ENCODE measurements around the gene IGF1. TPM values are rescaled to one million over a fixed set of nuclear protein-coding genes. Genes with fewer than 3 reads are reported as not detected.

The IGF1 gene
- total RNA-seq, 1 donor from 2014 or later, result not detected

DNA sequence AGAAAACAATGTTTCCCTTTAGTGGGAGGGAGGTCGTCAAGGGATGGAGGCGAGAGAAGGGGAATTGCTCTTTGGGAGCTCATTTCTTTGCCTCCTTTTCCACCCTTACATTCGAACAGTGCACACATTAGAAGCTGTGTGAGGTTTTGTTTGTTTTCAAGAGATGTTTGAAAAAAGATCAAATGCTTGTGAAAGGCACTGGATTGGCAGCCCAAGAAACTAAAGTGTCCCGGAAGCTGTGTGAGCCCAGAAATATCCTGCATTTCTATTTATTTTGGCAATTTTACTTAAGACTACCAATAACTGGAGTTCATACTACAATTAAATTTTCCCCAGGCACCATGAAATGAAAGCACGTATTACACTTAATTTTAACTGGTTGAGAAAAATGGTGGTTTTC is 67.0 kb downstream of the IGF1 start:
- Mint-ChIP-seq H3K4me1 (ENCODE audit: low read depth, unreplicated experiment) (no peaks in the 10 kb centered on the region), H3K27me3 (ENCODE audit: unreplicated experiment) (no peaks in the 10 kb centered on the region), H3K36me3 (ENCODE audit: unreplicated experiment) (no peaks in the 10 kb centered on the region), H3K4me3 (ENCODE audit: unreplicated experiment) (no peak overlapping the region), H3K27ac (ENCODE audit: unreplicated experiment) (no peak overlapping the region), H3K9me3 (ENCODE audit: unreplicated experiment) (no peaks in the 10 kb centered on the region)
- TF ChIP-seq, protein P1, sequence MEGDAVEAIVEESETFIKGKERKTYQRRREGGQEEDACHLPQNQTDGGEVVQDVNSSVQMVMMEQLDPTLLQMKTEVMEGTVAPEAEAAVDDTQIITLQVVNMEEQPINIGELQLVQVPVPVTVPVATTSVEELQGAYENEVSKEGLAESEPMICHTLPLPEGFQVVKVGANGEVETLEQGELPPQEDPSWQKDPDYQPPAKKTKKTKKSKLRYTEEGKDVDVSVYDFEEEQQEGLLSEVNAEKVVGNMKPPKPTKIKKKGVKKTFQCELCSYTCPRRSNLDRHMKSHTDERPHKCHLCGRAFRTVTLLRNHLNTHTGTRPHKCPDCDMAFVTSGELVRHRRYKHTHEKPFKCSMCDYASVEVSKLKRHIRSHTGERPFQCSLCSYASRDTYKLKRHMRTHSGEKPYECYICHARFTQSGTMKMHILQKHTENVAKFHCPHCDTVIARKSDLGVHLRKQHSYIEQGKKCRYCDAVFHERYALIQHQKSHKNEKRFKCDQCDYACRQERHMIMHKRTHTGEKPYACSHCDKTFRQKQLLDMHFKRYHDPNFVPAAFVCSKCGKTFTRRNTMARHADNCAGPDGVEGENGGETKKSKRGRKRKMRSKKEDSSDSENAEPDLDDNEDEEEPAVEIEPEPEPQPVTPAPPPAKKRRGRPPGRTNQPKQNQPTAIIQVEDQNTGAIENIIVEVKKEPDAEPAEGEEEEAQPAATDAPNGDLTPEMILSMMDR (IDR thresholded peaks at IDR 0.05; ENCODE audit: partially characterized antibody, unreplicated experiment), result no peak
- DNase-seq, result no peak

DNA sequence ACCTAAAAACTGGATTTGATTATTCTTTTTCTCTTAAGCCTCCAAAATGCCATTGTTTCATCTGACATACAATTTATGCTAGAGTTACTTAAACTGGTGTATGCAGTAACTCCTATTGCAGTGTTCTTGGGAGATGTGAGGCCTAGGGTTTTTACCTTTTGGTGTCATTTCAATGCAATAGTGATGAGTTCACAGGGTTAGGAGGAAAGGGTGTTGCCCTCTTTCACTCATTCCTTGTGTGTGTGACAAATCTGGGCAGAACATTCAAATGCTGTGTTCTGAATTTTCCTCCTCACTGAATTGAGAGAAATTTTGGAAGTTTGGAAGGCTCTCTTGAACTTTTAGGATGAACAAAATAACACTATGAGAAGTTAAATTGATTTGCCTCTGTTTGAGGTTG is 69.9 kb downstream of the IGF1 start:
- no peak overlapping the region for H3K27ac Mint-ChIP-seq (ENCODE audit: unreplicated experiment)
- TF ChIP-seq, protein P1 (IDR thresholded peaks at IDR 0.05; ENCODE audit: partially characterized antibody, unreplicated experiment), result no peak
- H3K36me3 Mint-ChIP-seq (ENCODE audit: unreplicated experiment), result no peaks in the 10 kb centered on the region
- H3K9me3 Mint-ChIP-seq (ENCODE audit: unreplicated experiment), result no peaks in the 10 kb centered on the region
- DNase-seq, result no peak
- H3K27me3 Mint-ChIP-seq (ENCODE audit: unreplicated experiment), result no peaks in the 10 kb centered on the region
- H3K4me3 Mint-ChIP-seq (ENCODE audit: unreplicated experiment), result no peak overlapping the region
- H3K4me1 Mint-ChIP-seq (ENCODE audit: low read depth, unreplicated experiment), result no peaks in the 10 kb centered on the region

DNA sequence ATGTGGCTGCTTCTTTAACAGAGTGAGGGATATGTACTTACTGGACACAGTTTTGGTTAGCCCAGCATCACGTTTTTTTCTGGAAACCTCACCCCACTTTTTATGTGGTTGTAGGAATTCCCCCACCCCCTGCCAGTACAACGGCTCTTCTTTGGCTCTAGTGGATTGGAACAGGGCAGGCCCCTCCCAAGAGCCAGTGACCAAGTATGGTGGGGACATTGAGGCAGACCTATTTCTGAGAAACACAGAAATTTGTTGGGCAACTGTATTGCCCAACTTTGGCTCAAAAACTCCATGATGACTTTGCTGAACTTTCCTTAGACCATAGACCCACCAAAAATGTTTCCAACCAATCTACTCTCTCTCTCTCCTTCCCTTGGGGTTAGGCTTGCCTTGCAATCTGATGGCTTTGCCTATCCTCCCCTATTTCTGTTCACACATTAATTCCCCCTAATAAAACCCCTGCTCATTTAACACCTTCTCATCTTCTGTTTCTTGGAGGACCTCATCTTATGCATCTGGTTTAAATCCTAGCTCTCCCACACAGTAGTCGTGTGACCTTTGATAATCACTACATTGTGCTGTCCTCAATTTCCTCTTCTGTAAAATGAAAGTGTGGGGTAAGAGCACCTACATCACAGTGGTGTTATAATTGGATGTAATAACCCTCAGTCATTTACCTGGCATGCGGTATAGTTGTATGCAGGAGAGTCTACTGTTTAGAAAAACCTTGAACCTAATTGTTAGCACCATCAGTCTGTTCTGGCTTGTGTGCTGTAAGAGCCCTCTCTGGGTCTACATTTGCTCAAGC is 71.7 kb downstream of the IGF1 start:
- no peaks in the 10 kb centered on the region for H3K36me3 Mint-ChIP-seq (ENCODE audit: unreplicated experiment)
- no peaks in the 10 kb centered on the region for H3K27me3 Mint-ChIP-seq (ENCODE audit: unreplicated experiment)
- H3K9me3 Mint-ChIP-seq (ENCODE audit: unreplicated experiment), result no peaks in the 10 kb centered on the region
- H3K4me1 Mint-ChIP-seq (ENCODE audit: low read depth, unreplicated experiment), result no peaks in the 10 kb centered on the region
- no peak overlapping the region for H3K27ac Mint-ChIP-seq (ENCODE audit: unreplicated experiment)
- DNase-seq, result no peak
- TF ChIP-seq, protein P1 (IDR thresholded peaks at IDR 0.05; ENCODE audit: partially characterized antibody, unreplicated experiment), result no peak
- H3K4me3 Mint-ChIP-seq (ENCODE audit: unreplicated experiment), result no peak overlapping the region

DNA sequence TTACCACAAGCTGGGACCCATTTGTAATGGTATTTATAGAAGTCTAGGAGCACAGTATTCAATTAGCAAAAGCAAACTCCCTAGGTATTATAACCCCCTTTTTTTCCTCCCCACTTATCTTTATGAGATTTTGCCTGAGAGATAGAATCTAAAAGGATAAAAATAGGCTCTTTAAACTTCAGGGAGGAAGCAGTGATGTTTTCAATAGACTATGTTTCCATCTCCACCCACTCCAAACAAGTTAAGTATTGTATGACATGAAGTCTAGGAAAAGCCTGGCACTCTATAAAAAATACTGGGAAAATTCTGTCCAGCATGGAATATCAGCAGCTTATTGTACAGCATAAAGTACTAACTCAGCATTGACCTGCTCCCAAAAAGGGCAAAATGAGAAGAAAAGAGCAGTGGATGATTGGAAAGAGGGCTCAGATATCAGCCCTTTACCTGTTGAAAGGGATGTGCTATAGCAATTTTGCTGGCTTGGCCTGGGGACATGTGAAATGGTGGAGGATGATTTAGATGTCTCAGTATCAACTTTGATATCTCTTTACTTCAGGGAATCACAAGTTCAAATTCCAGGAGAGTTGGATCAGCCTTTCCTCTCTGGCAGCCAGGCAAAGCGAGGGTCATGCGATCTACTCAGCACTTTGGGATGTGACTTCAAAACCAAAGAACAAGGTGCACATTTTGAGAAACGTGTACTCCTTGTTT is 72.4 kb downstream of the IGF1 start:
- no peaks in the 10 kb centered on the region for H3K4me1 Mint-ChIP-seq (ENCODE audit: low read depth, unreplicated experiment)
- TF ChIP-seq, protein P1 (IDR thresholded peaks at IDR 0.05; ENCODE audit: partially characterized antibody, unreplicated experiment), result no peak
- no peaks in the 10 kb centered on the region for H3K9me3 Mint-ChIP-seq (ENCODE audit: unreplicated experiment)
- DNase-seq, result no peak
- no peak overlapping the region for H3K27ac Mint-ChIP-seq (ENCODE audit: unreplicated experiment)
- H3K4me3 Mint-ChIP-seq (ENCODE audit: unreplicated experiment), result no peak overlapping the region
- H3K36me3 Mint-ChIP-seq (ENCODE audit: unreplicated experiment), result no peaks in the 10 kb centered on the region
- H3K27me3 Mint-ChIP-seq (ENCODE audit: unreplicated experiment), result no peaks in the 10 kb centered on the region
